Measurements from ENCODE around the gene ZFC3H1.

- TF ChIP-seq CTCF (conservative IDR thresholded peaks at IDR 0.05; ENCODE audit: low read length) (no peak), EZH2phosphoT487 (IDR thresholded peaks at IDR 0.05; ENCODE audit: borderline replicate concordance) (no peak)
Measured at GRCh38 chr12:71649401-71649800, 14.2 kb downstream of the ZFC3H1 start.
